Adrenal gland (tissue), 5 donors: ENCODE measurements around the gene EFNA5.

Experiments
- POLR2A ChIP-seq, 2 donors: fragments of 450-650 bp; IDR thresholded peaks; one replicate each; pipeline ENCODE4 v1.6.1; 2017; ENCODE audit warnings: antibody characterized with exemption in 2 of 2, mild to moderate bottlenecking in 2 of 2, moderate library complexity in 1 of 2
- TF ChIP-seq, protein P1 (sequence below), 6 experiments: fragments of 450-650 bp in 4 of 6; fragments of 200-600 bp in 2 of 6; sonication (generic) in 1 of 6; IDR thresholded peaks; 1 replicate in 5 of 6; 2 replicates in 1 of 6; pipeline versions ENCODE4 v1.5.1 to v1.8.0; 2016 to 2021; ENCODE audit warnings: antibody characterized with exemption in 6 of 6, mild to moderate bottlenecking in 2 of 6, moderate library complexity in 1 of 6
- donor health status: DM: no; HTN: no; CAD: no.

DNA sequence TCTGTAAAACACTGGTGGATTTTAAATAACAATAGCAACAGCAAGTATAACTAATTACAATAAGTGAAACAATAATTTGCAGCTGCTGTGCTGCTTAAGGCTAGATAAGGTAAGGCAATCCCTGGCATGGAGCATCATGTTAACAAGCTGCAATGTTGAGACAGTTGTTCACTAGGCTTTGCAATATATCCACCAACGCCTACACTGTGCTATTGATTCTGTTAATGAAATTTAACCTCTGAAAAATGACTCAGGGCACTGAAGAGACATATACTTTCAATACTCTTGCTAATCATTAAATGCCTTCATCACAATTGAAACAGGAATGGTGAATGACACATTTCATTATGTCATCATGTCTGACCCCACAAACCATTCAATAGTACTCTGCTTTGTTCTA, 255.0 kb downstream of the EFNA5 start:
- no peak for TF ChIP-seq POLR2A (IDR thresholded peaks at IDR 0.05)
- TF ChIP-seq, protein P1, sequence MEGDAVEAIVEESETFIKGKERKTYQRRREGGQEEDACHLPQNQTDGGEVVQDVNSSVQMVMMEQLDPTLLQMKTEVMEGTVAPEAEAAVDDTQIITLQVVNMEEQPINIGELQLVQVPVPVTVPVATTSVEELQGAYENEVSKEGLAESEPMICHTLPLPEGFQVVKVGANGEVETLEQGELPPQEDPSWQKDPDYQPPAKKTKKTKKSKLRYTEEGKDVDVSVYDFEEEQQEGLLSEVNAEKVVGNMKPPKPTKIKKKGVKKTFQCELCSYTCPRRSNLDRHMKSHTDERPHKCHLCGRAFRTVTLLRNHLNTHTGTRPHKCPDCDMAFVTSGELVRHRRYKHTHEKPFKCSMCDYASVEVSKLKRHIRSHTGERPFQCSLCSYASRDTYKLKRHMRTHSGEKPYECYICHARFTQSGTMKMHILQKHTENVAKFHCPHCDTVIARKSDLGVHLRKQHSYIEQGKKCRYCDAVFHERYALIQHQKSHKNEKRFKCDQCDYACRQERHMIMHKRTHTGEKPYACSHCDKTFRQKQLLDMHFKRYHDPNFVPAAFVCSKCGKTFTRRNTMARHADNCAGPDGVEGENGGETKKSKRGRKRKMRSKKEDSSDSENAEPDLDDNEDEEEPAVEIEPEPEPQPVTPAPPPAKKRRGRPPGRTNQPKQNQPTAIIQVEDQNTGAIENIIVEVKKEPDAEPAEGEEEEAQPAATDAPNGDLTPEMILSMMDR (IDR thresholded peaks at IDR 0.05): no peak
